ENCODE measurements around the gene MEI1. TPM values are rescaled to one million over a fixed set of nuclear protein-coding genes. Genes with fewer than 3 reads are reported as not detected.

Gene MEI1
- total RNA-seq, 1 experiment from 2014 or later = 0.18 TPM

DNA sequence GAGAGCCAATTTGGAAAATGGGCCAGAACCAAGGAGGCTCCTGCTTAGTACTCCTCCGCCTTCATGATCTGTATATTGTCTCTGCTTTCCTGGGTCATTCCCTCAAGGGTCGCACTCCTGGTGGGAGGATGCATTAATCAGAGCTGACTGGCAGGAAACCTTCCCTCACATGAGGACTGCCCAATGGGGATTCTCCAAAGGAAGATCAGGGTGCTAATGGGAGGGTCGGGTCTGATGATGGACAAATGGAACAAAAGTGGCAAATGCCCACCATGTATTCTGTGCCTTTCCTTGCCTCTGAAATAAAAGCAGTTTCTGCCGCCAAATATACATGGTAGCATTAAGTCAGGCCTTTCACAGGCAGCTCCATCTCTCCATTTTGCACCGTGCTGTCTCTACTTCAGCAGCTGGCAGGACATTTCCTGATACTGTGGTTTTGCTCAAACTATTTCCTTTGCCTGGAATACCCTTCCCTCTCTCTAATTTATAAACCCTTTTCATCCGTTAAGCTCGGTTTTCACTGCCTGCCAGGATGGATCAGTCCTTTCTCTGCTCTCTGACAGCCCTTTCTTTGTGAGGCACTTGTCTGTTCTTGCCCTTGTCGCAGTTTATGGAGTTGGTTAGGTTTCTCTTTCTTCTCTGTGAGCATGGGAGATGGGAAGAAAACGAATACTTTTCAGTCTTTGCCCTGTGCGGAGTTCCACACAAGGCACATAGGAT is 147.1 kb downstream of the MEI1 start:
- CTCF ChIA-PET = no interaction called here
- H3K27me3 ChIP-seq (ENCODE audit: control insufficient read depth, insufficient read depth, low read length) = no peaks in the 10 kb centered on the region
- POLR2A ChIA-PET = no interaction called here
- ATAC-seq (no peak), DNase-seq (ENCODE audit: low read depth, low spot score) (no peak)
- no TSS peak for BruUV-seq (replicated peaks)
- H3K4me1 ChIP-seq (ENCODE audit: control insufficient read depth, insufficient read depth, low read length) = peaks cover 7% of the 10 kb centered on the region; the same call in 1 of the 2 replicates
- no peaks in the 10 kb centered on the region; the same call in 1 of the 2 replicates for H3K36me3 ChIP-seq (ENCODE audit: control insufficient read depth, insufficient read depth, low read length)
- intact Hi-C loops (cut with micrococcal nuclease; ENCODE audit: unreplicated experiment) (no loop called here), in situ Hi-C loops (cut with HindIII; ENCODE audit: low pct_unique_long_range_greater_than_20kb, low sequenced_read_pairs) (no loop called here)
- H3K4me3 ChIP-seq (ENCODE audit: low read depth in 2 of 2, low read length in 2 of 2) = no peak overlapping the region
- no peaks in the 10 kb centered on the region for H3K9me3 ChIP-seq (ENCODE audit: control insufficient read depth, insufficient read depth, low read depth, low read length)
- H3K27ac ChIP-seq (ENCODE audit: low read length) = no peak overlapping the region
- no peak for TF ChIP-seq REST (IDR thresholded peaks at IDR 0.05; ENCODE audit: insufficient read depth in 1 of 2, low read depth in 2 of 2, low read length in 1 of 2)
- TF ChIP-seq POLR2AphosphoS5 (IDR thresholded peaks at IDR 0.05; ENCODE audit: low read depth, low read length) = no peak
- no peak for TF ChIP-seq TCF7L2 (IDR thresholded peaks at IDR 0.05; ENCODE audit: low read depth, low read length)
- TF ChIP-seq CTCF (IDR thresholded peaks at IDR 0.05) = no peak
- no peak for TF ChIP-seq SIN3A (IDR thresholded peaks at IDR 0.05; ENCODE audit: borderline replicate concordance, insufficient read depth, low read depth, low read length)

GRCh38 chr22:41847300-41847699 is 148.0 kb downstream of the MEI1 start:
- intact Hi-C loops (cut with micrococcal nuclease; ENCODE audit: unreplicated experiment) (no loop called here), in situ Hi-C loops (cut with HindIII; ENCODE audit: low pct_unique_long_range_greater_than_20kb, low sequenced_read_pairs) (no loop called here)
- Histone ChIP-seq H3K27ac (ENCODE audit: low read length) (no peak overlapping the region), H3K27me3 (ENCODE audit: control insufficient read depth, insufficient read depth, low read length) (no peaks in the 10 kb centered on the region), H3K4me1 (ENCODE audit: control insufficient read depth, insufficient read depth, low read length) (peaks cover 7% of the 10 kb centered on the region; the same call in 1 of the 2 replicates), H3K36me3 (ENCODE audit: control insufficient read depth, insufficient read depth, low read length) (no peaks in the 10 kb centered on the region), H3K4me3 (ENCODE audit: low read depth in 2 of 2, low read length in 2 of 2) (no peak overlapping the region), H3K9me3 (ENCODE audit: control insufficient read depth, insufficient read depth, low read depth, low read length) (no peaks in the 10 kb centered on the region)
- ATAC-seq (no peak), DNase-seq (ENCODE audit: low read depth, low spot score) (no peak)
- POLR2A ChIA-PET = no interaction called here
- no peak for TF ChIP-seq TCF7L2 (IDR thresholded peaks at IDR 0.05; ENCODE audit: low read depth, low read length)
- BruUV-seq (replicated peaks) = no TSS peak
- CTCF ChIA-PET = no interaction called here

DNA sequence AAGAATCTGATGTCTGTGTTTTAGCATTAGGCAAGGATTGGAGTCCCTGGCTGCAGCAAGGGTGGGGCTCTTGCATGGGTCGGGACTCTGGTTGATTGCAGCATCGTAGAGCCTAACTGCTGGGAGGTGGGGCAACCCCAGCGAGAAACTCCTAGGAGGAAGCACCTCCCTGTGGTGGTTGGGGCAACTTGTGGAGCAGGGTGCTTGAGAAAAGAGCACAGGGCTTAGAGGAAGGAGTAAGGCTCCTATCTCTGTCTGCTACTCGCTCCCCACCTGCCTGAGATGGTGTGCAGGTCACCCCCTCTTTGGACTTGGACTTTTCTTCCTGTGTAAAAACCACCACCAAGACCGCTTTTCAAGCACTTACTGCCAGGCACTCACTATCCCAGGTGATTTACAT is 149.2 kb downstream of the MEI1 start:
- H3K27me3 ChIP-seq (ENCODE audit: control insufficient read depth, insufficient read depth, low read length) = no peaks in the 10 kb centered on the region
- ATAC-seq (no peak), DNase-seq (ENCODE audit: low read depth, low spot score) (no peak)
- TF ChIP-seq CTCF (IDR thresholded peaks at IDR 0.05) = no peak
- no peak for TF ChIP-seq TCF7L2 (IDR thresholded peaks at IDR 0.05; ENCODE audit: low read depth, low read length)
- no peak for TF ChIP-seq REST (IDR thresholded peaks at IDR 0.05; ENCODE audit: insufficient read depth in 1 of 2, low read depth in 2 of 2, low read length in 1 of 2)
- TF ChIP-seq POLR2AphosphoS5 (IDR thresholded peaks at IDR 0.05; ENCODE audit: low read depth, low read length) = no peak
- TF ChIP-seq SIN3A (IDR thresholded peaks at IDR 0.05; ENCODE audit: borderline replicate concordance, insufficient read depth, low read depth, low read length) = no peak
- ChIA-PET POLR2A (no interaction called here), CTCF (no interaction called here)
- H3K9me3 ChIP-seq (ENCODE audit: control insufficient read depth, insufficient read depth, low read depth, low read length) = no peaks in the 10 kb centered on the region
- no peak overlapping the region for H3K4me3 ChIP-seq (ENCODE audit: low read depth in 2 of 2, low read length in 2 of 2)
- BruUV-seq (replicated peaks) = no TSS peak
- H3K36me3 ChIP-seq (ENCODE audit: control insufficient read depth, insufficient read depth, low read length) = no peaks in the 10 kb centered on the region
- intact Hi-C loops (cut with micrococcal nuclease; ENCODE audit: unreplicated experiment) (no loop called here), in situ Hi-C loops (cut with HindIII; ENCODE audit: low pct_unique_long_range_greater_than_20kb, low sequenced_read_pairs) (no loop called here)
- peaks cover 7% of the 10 kb centered on the region; the same call in 1 of the 2 replicates for H3K4me1 ChIP-seq (ENCODE audit: control insufficient read depth, insufficient read depth, low read length)
- no peak overlapping the region for H3K27ac ChIP-seq (ENCODE audit: low read length)

Measured in Panc1 (cell line).